Ramos (cell line): Measurements from ENCODE around the gene SLIT3.
"Not testable (repeated sequence)": the region's sequence is repeated elsewhere in the genome, so short reads cannot be mapped to it uniquely, and the experiment has no call there.

Source experiments
- in situ Hi-C: fragments of 300-500 bp; cut with MboI; formaldehyde crosslinking; loops from one replicate; pipeline ENCODE4 v1.14.3; 2022; ENCODE audit warnings: low sequenced_read_pairs; ENCODE audit not compliant: unreplicated experiment

The SLIT3 gene

DNA sequence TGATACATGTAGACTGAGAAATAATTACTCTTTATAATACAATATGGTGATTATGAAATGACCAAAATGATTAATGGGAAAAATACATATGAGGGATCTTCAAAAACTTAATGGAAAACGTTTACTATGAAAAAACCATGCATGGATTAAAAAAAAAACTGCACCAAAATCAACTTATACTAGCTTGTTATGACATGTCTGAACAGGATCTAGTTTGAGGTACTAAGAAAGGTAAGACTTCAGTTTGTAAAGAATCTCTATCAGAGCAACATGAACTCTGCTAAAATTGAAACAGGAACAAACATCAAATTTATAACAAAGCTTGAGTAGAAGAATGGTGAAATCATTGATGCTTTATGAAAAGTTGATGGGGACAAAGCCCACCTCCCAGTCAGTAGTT, 178.0 kb downstream of the SLIT3 start:
- in situ Hi-C loops, result no loop called here

DNA sequence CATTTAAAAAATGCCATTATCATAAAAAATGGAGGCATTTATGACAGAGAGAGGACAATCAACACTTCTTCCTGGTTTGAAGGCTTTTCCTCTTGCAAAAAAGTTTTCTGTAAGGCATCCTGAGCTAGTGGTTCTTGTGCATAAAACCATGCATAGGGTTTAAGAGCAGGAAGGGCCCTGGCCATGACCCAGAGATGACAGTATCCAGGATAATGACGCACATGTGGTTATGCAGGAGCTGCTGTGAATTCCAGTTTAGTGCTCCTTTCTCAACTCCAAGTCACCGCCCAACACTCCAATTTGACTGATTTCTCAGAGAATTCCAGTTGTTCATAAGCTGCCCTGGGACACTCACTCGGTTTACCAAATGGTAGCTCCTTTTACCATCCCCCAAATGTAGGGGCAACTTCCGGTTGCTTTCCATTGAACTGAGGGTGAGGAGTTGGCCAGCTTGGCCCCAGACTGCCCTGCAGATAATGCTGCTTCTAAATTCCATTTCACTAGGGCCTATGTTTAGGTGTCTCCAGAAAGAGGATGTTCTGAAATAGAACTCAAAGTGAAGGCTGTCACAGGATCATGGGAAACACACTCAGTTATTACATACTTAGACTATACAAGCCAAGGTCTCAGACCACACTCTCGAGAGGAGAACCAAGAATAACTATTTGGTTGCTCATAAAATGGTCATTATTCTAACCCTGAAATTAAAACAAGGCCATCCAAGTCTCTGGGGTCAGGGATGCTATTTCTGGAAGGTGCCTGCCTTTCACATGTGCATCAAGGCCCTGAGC, 179.1 kb downstream of the SLIT3 start:
- in situ Hi-C loops, result no loop called here

DNA sequence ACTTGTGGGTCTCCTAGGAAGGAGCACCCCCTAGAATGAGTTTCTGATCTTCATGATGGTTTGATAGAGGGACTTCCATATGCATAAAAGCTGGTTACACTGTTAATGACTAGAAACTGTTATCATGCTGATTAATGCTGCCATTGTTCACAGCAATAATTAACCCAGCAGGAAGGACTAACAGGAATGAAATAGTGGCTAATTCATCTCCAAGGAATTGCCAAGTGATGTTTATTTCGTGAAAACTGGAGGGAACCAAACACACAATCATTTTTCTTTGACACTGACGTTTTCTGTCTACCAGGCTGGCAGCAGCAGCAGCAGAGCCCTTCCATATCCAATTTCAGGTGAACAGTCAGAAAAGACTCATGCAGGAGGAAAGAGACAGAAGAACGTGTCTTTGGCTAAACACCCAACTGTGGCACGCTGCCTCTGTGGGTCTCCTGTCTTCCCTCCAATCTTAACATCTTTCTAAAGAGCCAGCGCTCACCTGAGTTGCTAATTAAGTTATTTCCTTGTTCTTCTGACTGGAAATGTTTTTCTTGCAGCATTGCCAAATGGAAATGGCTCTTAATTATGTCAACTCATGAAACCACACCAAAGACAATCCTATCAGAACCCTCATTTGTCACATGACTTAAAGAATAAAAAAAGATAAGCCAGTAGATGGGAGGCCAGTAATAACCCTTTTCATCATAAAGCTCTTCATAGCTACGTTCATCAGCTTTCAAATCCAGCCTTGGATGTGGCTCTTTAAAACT, 181.5 kb downstream of the SLIT3 start:
- in situ Hi-C loops, result no loop called here

DNA sequence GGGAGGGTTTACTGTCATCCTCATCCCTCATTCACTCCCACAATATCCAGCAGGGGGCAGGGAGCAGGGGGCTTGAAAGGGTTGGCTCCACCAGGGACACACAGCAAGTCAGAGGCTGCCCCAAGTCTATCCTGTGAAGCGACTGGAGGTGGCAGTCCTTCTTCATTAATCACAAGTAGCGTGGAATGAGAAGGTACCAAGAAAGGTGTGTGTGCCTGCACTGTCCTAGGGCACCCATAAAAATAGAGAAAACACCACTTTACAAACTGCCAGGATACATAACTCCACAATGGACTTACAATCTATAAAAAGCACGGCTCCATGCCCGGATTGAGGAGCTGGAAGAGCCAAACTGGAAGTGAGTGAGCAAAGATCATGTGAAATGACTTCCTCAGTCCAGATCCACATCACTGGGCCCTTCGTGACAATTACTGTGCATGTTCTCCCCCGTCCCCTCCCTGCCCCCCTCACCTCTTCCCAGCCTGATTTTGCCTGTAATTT, 183.9 kb downstream of the SLIT3 start:
- in situ Hi-C loops, result no loop called here

DNA sequence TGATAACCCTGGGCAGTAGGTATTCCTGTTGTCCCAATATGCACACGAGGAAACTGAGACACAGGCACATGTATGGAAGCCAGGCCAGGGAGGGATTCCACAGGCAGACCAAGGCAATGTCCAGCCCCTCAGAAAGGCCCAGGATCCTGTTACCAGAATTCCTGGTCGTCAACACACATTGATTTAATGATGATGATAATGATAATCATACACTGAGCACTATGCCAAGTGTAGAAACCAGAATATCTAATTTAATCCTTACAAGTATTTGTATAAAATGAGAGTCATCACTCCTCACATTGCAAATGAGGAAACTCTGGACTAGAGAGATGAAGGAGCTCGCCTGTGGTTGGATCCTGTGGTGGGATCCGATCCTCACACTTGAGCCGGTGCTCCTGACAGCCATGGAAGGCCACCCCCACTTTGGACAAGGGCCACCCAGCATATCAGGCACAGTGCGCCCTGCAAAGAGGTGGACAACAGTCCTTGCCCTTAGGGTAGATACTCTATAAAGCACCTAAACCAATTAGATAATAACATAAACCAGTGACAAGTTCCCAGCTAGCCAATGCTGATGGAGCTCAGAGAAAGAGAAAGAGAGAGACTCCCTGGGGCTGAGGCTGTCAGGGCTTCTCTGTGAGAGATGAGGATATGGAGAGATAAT, 185.3 kb downstream of the SLIT3 start:
- in situ Hi-C loops, result no loop called here

DNA sequence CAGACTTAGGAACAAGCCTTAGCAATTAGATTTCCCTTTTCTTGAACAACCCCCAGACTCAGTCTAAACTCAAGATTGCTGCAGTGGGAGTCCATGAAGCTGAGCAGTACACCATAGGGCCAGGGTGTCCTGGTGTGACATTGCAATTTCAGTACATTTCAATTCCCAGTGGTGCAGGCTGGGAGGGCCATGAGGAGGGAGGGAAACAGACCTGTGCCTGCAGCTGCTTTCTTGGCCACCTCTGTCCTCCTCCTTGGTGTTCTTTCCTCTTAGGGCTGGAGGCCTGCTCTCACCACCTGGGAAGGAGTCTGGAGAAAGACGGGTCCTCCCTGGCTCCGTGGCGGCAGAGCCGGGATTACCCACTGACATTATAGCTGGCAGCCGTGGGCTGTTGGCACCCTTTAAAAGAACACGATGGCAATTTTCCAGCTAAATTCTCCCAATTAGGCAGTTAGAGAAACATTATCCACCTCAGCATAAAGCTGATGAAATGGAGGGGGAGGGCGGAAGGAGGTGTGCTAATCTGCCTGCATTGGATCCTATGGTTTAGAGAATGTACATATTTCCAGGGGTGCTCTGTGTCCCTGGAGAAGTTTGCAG, 186.4 kb downstream of the SLIT3 start:
- in situ Hi-C loops, result no loop called here

DNA sequence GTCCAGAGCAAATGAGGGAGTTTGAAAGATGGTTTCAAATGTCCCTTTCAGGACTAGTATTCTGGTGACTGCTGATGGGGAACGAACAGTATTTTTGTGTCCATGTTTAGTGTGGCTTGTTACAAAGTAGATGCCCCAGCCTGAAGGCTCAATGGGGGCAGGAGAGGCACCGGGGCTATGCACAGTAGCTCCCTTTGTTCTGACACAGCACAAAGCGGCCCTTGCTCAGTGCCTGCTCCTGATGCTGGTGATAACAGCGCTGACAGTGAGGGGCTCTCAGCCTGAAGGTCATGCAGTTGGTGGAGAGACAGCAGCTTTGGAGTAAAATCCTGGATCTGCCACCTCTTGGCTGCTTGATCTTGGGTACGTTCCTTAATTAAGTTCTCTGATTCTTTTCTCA, 188.9 kb downstream of the SLIT3 start:
- in situ Hi-C loops, result no loop called here

DNA sequence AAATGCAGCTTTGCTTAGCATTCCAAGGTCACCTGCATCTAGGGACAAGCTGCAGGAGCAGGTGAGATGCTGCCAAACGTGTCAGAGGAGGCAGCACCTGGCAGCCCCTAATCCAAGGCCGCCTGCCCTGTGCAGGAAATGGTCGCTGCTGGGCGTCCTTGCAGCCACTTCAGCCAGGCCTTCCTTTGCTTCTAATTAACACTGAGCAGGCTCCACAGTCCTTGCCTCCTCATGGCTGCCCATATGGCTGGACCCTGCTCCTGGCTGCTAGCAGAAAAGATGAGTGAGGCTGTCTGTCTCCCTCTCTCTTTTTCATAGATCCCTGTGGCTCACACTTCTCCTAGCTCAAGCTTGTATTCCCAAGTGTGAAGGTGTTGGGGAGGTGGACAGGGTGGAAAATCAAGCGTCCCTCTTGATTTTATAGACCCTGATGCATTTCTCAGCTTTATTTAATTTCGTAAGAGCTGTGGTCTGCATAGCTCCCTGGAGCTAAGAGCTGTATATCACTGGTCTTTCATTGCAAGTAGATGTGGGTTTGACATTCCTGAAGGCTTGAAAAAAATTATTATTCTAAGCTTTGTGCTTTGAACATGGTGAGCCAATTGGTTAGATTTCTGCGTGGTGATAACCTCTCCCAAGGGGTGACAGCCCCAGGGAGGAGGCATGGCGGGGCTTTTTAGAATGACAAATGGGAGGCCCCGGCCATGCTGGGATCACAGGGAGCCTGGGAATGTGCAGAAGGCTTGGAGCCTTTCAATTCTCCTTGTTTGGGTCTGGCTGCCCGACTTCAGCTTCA, 193.8 kb downstream of the SLIT3 start:
- in situ Hi-C loops, result no loop called here

DNA sequence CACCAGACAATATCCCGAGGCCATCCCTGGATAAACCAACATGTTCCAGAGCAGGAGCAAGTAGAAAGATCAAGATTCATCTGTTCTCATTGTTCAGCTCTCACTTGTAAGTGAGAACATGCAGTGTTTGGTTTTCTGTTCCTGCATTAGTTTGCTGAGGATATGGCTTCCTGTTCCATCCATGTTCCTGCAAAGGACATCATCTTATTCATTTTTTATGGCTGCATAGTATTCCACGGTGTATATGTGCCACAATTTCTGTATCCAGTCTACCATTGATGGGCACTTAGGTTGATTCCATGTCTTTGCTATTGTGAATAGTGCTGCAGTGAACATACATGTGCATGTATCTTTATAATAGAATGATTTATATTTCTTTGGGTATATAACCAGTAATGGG, 195.4 kb downstream of the SLIT3 start:
- in situ Hi-C loops, result not testable (repeated sequence)

DNA sequence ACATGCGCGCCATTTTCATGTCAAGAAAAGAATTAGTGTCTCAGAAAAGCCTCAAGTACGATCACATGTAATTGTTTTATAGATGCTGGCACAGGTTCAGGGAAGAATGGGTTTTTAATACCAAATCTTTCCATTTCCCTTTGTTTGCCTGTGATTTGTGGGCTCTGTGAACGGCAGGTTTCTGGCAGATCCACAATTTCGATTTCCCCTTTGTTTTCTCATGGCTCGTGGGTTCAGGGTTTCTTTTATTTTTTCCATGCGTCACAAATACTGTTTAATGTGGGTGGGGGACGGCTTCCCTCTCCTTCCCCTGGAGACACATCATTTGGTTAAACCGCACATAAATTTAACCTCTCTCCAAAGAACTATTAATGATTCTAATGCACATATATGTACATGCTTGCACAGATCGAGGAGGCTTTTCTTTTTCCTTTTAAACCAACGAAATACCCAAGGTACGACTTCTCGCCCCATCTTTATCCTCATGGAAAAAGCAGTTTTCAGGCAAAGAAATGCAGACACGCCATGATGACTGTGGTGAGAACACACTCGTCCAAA, 195.9 kb downstream of the SLIT3 start:
- in situ Hi-C loops, result no loop called here

DNA sequence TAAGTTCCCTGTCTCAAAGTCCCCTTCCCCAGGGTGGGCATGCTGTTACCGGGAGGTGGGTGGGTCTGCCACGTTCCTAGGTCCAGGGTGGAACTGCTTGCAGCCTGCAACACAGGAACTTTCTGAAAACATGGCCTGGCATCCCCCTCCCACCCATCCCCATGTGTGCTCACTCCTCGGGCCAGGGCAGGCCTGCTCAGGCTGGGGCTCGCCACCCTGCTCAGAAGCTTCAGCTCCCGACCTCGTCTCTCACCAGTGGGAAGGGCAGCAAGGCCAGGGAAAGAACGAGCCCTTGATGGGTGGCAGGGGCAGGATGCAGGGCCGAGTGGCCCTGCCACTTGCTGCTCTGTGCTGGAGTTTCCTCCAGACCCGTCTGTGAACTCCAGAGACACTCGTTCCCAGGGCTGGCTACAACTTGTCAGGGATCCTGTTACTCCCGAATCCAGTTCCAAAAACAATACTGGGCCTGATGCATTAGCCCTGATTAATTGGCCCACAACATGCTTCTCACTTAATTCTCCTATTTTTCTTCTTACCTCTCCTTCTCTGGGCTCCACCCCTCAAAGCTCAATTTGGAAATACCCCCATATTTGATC, 197.3 kb downstream of the SLIT3 start:
- in situ Hi-C loops, result no loop called here

DNA sequence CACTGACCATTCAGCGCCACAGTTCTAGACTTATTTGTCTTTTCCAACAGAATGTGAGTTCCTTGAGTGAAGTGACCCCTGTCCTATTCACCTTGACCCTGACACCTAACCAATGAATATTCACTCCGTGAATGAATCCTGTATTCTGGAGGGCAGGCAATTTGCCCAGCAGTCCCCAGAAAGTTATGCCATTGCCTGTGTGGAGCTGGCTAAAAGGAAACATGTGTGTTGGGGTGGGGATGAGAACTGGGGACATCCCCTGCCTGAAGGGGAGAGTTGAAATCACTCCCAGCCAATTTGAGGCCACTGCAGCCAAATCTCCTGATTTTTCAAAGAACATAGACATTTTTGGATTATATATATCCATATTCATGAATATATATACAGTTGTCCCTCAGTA, 199.0 kb downstream of the SLIT3 start:
- in situ Hi-C loops, result no loop called here

DNA sequence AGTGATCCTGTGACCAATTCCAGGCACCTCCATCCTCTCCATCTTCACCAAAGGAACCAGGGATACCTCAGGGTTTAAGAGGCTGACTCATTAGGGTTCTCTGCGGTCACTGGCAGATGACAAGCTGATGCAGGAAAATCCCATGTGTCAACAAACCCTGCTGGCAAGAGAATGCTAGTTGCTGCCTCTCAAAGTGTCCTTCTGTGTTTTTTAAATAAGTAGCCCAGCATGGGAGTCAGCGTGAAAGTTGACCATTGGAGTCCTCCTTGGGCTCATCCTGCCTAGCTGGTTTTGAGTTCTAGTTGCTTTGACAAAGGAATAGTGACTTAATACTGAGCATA, 200.2 kb downstream of the SLIT3 start:
- in situ Hi-C loops, result no loop called here

DNA sequence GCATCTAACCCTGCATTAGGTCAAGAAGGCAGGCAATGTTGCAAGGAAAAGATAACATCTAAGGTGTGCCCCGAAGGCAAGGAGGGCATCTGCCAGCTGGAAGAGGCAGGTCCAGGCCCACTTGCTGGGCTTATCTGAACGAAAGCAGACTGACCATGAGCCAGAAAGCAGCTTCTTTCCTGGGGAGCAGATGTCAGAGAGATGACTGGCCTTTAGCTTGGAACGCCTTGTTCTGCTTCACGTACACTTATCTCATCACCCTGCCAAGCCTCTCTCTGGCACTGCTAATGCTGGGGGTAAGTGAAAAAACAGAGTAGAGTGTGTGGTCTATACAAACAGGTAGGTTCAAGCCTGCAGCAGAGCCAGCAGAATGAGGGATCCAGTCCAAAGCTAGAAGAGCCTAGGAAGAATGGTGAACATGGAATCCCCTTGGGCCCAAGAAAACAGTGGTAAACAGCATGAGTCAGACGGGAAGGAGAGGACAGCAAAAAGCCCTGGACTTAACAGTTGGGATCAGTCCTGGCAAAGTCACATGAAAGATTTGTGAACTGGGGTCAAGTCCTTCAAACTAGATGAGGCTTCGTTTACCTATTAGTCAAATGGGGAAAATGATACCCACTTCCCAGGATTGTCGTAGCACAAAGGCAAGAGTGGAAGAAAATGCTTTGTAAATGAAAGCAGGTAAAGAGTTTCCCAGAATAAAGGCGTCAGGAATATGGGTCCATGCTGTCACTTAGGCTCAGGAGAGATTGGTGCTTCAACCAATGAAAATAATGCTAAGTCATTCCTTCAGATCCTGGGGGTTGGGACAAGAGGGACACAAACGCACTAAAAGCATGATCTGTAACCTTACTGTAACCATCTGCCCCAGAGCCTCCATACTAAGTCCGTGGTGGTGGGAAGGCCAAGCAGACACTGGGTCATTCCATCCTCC, 200.9 kb downstream of the SLIT3 start:
- in situ Hi-C loops, result no loop called here

DNA sequence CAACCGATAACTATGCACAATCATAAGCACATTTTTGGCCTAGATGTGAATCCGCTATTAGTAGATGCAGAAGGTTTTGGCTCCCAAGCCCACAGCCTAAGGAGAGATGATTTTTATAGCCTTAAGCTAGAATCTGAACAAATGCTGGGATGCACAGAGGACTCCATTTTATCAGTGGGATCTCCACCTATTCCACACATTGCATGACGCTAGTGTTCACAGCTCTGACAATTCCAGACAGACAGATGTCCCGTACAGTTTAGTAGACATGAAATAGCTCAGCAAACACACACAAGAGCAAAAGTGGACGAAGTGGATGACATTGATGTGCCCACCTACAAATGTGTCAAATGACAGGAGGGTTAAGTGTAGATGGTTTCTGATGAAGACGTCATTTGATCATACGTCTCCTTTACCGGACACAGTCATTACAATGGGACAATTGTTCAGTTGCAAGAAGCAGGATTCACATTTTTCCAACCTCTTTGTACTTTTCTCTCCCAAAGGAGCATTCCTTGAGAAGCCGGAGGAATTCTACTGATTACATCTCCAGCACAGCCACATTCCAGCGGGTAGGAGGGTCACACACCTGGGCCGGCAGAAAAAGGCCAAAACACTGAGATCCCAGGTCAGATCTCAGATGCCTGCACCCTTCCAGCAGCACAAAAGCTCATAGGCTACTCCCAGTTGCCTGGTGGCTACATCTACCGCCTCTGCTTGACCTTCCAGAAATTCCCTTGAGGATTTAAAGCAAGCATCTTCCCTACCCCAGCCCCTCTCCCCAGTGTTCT, 202.4 kb downstream of the SLIT3 start:
- in situ Hi-C loops, result no loop called here

DNA sequence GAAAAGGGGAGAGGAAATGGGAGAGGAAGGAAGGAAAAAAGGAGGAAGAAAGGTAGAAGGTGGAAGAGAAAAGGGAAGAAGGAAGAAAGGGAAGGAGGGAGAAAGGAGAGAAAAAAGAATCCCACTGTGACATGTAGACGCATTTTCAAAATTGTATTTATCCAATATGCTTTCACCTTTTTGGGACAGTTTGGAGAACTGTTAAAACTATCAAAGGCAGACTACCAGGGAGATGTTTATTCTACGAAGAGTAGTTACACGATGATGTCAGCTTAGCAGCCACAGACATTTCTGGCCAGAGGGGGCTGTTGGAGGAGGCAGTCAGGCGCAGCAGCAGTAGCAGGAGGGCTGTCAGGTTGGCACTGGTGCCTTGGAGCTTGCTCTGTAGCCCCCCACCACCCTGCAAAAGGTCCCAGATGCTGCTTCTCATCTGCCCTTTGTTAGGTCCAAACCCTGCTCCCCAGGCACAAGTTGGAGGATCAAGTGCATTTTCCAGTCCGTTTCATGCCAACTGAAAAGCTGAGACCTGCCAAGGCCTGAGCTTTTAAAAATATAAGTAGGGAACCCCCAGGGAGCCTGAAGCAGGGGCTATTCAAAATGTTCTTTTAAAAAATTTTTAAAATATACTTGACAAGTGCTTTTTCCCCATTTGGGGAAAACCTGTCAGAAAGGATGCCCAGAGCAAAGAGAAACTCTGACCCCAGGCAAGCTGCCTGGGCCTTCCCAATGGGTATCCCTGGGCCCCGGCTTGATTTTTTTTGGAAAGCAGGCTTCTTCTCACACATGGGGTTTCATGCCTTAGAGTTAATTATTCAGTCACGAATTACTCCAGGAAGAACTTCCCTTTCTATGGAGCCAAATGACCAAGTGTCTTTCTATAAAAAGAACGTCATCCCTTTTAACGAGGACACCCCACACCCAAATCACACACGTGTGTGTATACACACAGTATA, 203.3 kb downstream of the SLIT3 start:
- in situ Hi-C loops, result no loop called here
